Kidney (tissue), 14 donors: ENCODE measurements around the gene TENT4B. TPM values are rescaled to one million over a fixed set of nuclear protein-coding genes. Genes with fewer than 3 reads are reported as not detected.

ENCODE experiments used
- DNase-seq, 5 donors: peaks; one replicate each; pipeline ENCODE4 v3.0.0-alpha.2; 2013 to 2020
- FAIRE-seq: peaks from 2 replicates; lab custom pipeline; 2012; peaks lifted over from hg19 to GRCh38; lab: Jason Lieb, UNC
- H3K27ac ChIP-seq, 2 donors: one replicate each; pipeline ENCODE4 v1.7.0; 2013; ENCODE audit warnings: low read depth in 2 of 2, low read length in 2 of 2, inconsistent platforms in 1 of 2
- H3K27me3 ChIP-seq: one replicate; pipeline ENCODE4 v1.7.1; 2013; ENCODE audit warnings: low read length, inconsistent platforms; ENCODE audit not compliant: control insufficient read depth, insufficient read depth
- H3K36me3 ChIP-seq, 3 donors: one replicate each; pipeline versions ENCODE4 v1.7.0 to v1.7.1; 2013; ENCODE audit warnings: low read length in 3 of 3, control low read depth in 1 of 3, inconsistent platforms in 1 of 3; ENCODE audit not compliant: insufficient read depth in 3 of 3, control insufficient read depth in 2 of 3
- H3K4me1 ChIP-seq, 3 donors: one replicate each; pipeline versions ENCODE4 v1.7.0 to v1.7.1; 2013; ENCODE audit warnings: low read length in 3 of 3, inconsistent platforms in 1 of 3, low read depth in 1 of 3; ENCODE audit not compliant: control insufficient read depth in 2 of 3, insufficient read depth in 2 of 3
- H3K4me3 ChIP-seq, 3 donors: one replicate each; pipeline versions ENCODE4 v1.7.0 to v1.8.1; 2013; ENCODE audit warnings: low read length in 3 of 3, control low read depth in 1 of 3, inconsistent platforms in 1 of 3
- H3K9ac ChIP-seq, 3 donors: one replicate each; pipeline versions ENCODE4 v1.7.0 to v1.7.1; 2013; ENCODE audit warnings: low read length in 3 of 3, control low read depth in 1 of 3, inconsistent platforms in 1 of 3
- H3K9me3 ChIP-seq, 3 donors: one replicate each; pipeline versions ENCODE4 v1.7.0 to v1.7.1; 2013; ENCODE audit warnings: low read length in 3 of 3, control low read depth in 1 of 3, inconsistent platforms in 1 of 3; ENCODE audit not compliant: control insufficient read depth in 2 of 3, insufficient read depth in 1 of 3
- intact Hi-C: fragments of 100-400 bp; cut with DNase I; formaldehyde crosslinking; loops from one replicate; pipeline ENCODE4 v1.11.1; 2022
- polyA plus RNA-seq: library from polyadenylated mRNA; stranded (reverse); fragments of 350-450 nt; fragmentation: Illumina TruSeq; extraction: RNeasy Lipid Tissue Mini Kit (QIAGEN cat#74804); gene quantifications from one replicate; pipeline ENCODE4 v1.2.3, GENCODE V29; 2014; ENCODE audit warnings: low read depth, low replicate concordance; ENCODE audit not compliant: insufficient read depth
- total RNA-seq: library from RNA; stranded (reverse); fragmentation: NEBNext Ultra II Directional; extraction: Animal tissue kit (Norgen Biotek cat#: 25700); gene quantifications from one replicate; pipeline ENCODE4 v1.2.1, GENCODE V29; 2021
- TF ChIP-seq, protein P1 (sequence below): IDR thresholded peaks from 3 replicates; pipeline ENCODE4 v1.5.1; 2012; ENCODE audit warnings: mild to moderate bottlenecking, moderate library complexity, borderline replicate concordance; ENCODE audit not compliant: insufficient read depth; ENCODE audit errors: extremely low read depth
- donor health status: control.
- donor health status: control.
- donor health status: control.
- donor health status: control.
- donor health status: control.
- donor health status: DM: yes; HTN: yes; CAD: no.
- donor health status: Normal renal cell carcinoma (clear cell type).

Gene TENT4B
- total and polyA plus RNA-seq, 2 donors from 2014 or later, result 4.7 to 13.2 TPM

DNA sequence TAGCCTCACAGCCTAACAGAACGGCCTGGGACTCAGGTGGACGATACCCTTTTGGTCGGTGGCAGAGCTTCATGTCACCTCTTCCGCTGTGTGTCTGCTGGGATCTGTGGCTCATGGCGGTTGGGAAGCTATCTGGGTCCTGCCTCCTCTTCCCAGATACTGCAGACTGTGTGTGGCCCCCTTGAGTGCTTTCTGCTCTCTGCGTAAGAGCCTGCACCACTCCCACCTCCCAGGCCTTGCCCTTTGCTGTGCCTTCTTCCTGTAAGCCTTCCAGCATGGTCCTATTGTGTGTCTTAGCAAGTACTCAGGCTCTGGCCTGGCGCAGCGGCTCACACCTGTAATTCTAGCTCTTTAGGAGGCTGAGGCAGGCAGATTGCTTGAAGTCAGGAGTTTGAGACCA, 95.7 kb downstream of the TENT4B start:
- peaks cover 0 to 7% (median 0%) of the 10 kb centered on the region in 3 donors for H3K4me1 ChIP-seq
- no peaks in the 10 kb centered on the region for H3K9me3 ChIP-seq
- H3K27me3 ChIP-seq, result no peaks in the 10 kb centered on the region
- no peak overlapping the region for H3K9ac ChIP-seq
- no peaks in the 10 kb centered on the region for H3K36me3 ChIP-seq
- DNase-seq (no peak), FAIRE-seq (no peak)
- intact Hi-C loops, result no loop called here
- TF ChIP-seq, protein P1, sequence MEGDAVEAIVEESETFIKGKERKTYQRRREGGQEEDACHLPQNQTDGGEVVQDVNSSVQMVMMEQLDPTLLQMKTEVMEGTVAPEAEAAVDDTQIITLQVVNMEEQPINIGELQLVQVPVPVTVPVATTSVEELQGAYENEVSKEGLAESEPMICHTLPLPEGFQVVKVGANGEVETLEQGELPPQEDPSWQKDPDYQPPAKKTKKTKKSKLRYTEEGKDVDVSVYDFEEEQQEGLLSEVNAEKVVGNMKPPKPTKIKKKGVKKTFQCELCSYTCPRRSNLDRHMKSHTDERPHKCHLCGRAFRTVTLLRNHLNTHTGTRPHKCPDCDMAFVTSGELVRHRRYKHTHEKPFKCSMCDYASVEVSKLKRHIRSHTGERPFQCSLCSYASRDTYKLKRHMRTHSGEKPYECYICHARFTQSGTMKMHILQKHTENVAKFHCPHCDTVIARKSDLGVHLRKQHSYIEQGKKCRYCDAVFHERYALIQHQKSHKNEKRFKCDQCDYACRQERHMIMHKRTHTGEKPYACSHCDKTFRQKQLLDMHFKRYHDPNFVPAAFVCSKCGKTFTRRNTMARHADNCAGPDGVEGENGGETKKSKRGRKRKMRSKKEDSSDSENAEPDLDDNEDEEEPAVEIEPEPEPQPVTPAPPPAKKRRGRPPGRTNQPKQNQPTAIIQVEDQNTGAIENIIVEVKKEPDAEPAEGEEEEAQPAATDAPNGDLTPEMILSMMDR, result no peak
- no peak overlapping the region for H3K4me3 ChIP-seq
- H3K27ac ChIP-seq, result no peak overlapping the region

DNA sequence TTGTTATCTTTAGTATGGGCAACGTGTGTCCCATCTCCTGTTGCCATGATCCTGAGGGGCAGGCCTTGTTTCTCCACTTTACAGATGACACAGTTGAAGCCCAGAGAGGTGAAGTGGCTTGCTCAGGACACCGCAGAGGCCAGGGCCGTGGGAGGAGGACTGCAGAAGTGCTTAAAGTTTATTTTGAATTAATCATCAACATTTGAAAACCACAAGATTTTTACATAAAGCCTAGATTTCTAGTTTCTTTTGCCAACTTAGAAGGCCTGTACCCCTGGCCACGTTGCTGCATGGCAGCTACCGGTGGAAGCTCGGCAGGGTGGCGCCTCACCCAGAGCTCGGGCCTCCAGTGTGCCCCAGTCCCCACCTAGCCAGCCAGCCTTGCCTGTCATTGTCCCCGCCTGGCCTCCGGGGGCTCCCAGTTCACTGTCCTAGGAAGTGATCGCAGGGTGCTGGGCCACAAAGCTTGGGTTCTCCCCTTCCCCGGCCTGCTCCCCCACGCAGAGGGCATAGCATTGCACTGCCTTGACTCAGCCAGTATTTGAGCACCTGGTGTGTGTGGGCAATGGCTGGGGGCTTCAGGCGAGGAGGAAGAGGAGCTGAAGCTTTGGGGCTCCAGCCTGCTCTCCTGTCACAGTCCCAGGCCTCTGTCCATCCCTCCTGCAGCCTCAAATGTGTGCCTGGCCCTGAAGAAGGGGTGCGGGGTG, 98.4 kb downstream of the TENT4B start:
- no peak overlapping the region for H3K4me3 ChIP-seq
- no peaks in the 10 kb centered on the region for H3K27me3 ChIP-seq
- no peaks in the 10 kb centered on the region for H3K36me3 ChIP-seq
- DNase-seq (no peak), FAIRE-seq (no peak)
- H3K4me1 ChIP-seq, result peaks cover 0 to under 1% (median 0%) of the 10 kb centered on the region in 3 donors
- TF ChIP-seq, protein P1, result no peak
- no peak overlapping the region for H3K9ac ChIP-seq
- intact Hi-C loops, result no loop called here
- no peak overlapping the region for H3K27ac ChIP-seq
- no peaks in the 10 kb centered on the region for H3K9me3 ChIP-seq

DNA sequence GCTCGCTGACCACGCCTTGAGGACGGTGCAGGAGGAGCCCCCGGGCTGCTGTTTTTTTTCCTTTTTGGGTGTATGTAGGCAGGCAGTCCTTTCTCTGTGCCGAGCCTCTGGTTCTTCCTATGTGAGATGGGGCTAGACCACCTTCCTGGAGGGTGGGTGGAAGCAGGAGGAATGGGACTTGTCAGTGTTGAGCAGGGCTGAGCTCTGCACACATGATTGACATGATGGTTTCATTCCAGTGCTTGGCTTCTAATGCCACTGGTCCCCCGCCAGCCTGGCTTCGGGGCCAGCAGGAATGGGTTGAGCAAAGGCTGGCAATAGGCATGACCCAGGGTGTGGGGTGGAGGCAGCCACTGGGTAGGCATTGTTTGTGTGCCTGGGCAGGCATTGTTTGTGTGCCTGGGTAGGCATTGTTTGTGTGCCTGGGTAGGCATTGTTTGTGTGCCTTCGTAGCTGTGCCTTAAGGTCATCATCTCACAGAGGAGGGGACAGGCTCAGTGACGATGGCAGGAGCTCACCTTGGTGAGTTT, 99.0 kb downstream of the TENT4B start:
- FAIRE-seq (no peak), DNase-seq (no peak)
- Histone ChIP-seq H3K36me3 (no peaks in the 10 kb centered on the region), H3K9ac (no peak overlapping the region), H3K9me3 (no peaks in the 10 kb centered on the region), H3K27ac (no peak overlapping the region), H3K27me3 (no peaks in the 10 kb centered on the region), H3K4me3 (no peak overlapping the region), H3K4me1 (no peaks in the 10 kb centered on the region)
- TF ChIP-seq, protein P1, result no peak
- intact Hi-C loops, result no loop called here
